GM21367 (cell line): ENCODE measurements around the gene ANKRD13C.

Source experiments
- ATAC-seq: cut with Tn5 transposase; IDR thresholded peaks from one replicate; pipeline ENCODE4 v1.9.1; 2021; ENCODE audit not compliant: unreplicated experiment

Gene ANKRD13C

GRCh38 chr1:70221238-70222121 lies 133.0 kb downstream of the ANKRD13C start, which contains the start of gene SRSF11:
TSS of gene SRSF11 (plus strand) at chr1:70221380. CDS start at chr1:70221637, 257 bp downstream.
- ATAC-seq = peak; percentile 82

- ATAC-seq = peak; percentile 6
These were observed 133.8 kb downstream of the ANKRD13C start for GRCh38 chr1:70220517-70221237.

- no peak for ATAC-seq
These were observed 134.5 kb downstream of the ANKRD13C start for GRCh38 chr1:70220015-70220414.

GRCh38 chr1:70211541-70211940 lies 143.0 kb downstream of the ANKRD13C start:
- no peak for ATAC-seq

GRCh38 chr1:70210820-70211219 lies 143.7 kb downstream of the ANKRD13C start:
- ATAC-seq = no peak
